GM18520 (cell line): ENCODE measurements around the gene ZFYVE26.

Experiments
- ATAC-seq: cut with Tn5 transposase; IDR thresholded peaks from one replicate; pipeline ENCODE4 v1.9.1; 2021; ENCODE audit not compliant: unreplicated experiment

The ZFYVE26 gene

DNA sequence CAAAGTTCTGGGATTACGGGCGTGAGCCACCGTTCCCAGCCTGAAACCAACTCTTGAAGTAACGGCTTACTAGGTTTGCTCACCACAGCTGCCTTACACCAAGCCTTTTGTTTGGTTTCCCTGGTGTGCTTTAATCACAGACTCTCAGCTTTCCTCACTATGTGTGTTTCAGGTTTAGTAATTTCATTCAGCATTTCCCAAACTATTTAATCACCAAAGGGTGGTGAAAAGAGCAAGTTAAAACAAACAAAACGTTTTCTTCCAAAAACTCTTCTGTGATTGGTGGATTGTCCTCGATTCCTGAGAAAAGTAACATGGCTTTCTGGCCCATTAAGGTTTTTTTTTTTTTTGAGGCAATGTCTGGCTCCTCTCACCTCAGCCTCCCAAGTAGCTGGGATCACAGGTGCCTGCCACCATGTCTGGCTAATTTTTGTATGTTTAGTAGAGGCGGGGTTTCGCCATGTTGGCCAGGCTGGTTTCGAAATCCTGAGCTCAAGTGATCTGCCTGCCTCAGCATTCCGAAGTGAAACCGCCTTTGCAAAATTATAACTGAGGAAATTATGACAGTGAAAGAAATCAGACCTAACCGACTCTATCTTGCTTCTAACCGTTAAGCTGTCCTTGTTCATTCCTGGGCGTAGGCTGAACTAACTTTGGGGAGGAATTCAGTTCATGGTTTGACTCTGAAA is 1.5 kb upstream of the ZFYVE26 start:
- no peak for ATAC-seq

DNA sequence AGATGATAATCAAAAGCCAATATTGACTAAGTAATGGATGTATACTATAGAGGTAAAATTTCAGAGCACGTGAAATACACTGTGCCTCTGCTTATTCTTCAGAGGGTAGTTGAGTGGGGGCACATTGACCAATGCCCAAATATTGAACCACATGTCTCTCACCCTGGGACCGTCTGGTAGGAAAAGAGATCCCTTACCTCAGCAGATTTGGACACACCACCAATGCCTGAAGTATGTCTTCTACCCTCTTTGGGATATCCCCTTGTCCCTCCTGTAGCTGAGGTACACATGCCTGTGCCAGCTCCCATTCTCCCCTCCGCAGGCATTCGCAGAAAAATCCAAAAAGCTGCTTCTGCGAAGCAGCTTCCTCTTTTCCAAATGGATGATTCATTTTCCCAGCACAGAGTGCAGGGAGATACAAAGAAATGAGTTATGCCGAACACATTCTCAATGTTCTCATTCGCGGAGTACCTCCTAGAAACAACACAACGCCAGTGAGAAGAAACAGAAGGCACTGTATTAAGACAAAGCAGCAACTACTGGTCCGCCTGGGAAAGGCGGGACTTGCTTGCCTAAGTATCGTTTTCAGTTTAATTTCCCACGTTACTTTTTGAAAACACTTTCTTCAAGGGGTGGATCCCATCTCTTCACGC is 691 bp downstream of the ZFYVE26 start:
- ATAC-seq = no peak

DNA sequence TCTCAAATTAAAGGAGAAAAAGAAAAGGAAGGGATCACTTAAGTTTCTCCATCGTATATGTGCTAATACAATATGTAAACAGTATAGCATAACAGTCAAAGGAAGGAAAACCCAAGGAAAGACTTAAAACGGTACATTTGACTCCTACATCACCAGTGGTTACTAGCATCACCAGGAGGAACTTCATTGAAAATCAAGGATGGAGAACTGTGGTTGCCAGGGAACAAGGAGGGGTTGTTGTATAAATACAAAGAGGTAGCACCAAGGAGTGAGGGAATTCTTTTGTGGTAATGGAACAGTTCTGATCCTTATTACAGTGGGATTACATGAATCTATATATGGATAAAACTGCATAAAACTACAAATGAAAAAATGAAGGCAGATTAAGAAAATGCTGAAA is 1.6 kb downstream of the ZFYVE26 start:
- no peak for ATAC-seq

DNA sequence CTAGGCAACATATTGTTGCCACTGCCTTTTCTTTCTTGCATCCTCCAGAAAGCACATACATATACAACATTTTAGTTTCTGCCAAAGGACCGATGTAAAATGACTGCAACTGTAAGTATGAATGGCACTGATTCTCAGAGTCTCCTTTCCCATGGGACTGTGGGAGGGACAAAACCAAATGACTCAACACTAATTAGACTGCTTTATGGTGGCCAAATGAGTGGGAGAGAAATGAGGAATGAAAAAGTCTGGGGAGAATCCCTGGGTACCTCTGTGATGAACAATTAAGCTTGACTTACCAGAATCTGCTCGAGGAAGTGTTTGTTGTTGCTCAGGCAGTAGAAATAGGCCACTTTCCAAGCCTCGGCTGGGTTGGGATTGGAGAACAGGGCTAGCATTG is 10.1 kb downstream of the ZFYVE26 start:
- no peak for ATAC-seq

DNA sequence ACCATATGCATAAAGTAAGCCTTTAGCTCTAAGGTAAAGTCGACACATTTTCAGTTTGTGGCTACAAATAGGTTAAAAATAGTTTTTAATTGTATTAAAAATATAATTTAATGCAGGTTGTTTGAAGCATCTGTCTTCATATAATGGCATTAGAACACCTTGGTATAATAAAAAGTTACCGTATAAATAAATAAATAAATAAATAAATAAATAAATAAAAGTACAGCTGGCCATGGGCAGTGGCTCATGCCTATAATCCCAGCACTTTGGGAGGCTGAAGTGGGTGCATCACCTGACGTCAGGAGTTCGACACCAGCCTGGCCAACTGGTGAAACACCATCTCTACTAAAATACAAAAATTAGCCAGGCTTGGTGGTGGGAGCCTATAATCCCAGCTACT is 15.6 kb downstream of the ZFYVE26 start:
- no peak for ATAC-seq

DNA sequence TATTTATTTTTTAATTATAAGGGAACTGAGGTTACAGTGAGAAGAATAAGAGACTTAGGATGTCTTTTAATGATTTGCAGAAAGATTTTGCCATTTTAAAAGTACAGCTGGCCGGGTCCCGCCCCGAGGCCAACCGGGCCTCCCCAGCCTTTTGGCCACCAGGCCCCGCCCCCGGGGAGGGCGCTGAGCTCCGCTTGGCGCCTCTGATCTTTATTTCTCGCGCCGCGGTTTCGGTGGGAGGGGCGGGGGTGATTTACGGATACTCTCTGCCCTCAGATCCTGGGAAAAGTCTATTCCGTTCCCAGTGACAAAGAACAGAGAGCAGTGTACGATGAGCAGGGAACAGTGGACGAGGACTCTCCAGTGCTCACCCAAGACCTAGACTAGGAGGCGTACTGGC is 17.7 kb downstream of the ZFYVE26 start:
- ATAC-seq = no peak

DNA sequence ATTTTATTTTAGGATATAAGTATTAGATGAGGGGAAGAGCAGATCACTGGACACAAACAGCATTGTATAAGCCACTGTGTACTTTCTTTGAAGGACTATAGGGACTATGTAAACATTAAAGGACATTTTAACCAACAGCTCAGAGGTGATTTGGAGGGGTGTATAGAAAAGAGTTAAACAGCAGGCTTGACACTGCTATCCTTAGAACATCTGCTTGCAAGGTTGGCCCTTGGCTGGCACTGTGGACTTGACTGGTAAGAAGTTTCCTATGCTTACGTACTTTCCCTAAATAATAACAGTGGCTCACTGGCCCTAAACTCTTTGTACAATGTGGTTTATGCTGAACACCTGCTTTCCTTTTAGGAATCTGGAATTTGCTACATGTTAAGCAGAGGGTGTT is 28.7 kb downstream of the ZFYVE26 start:
- ATAC-seq = no peak

DNA sequence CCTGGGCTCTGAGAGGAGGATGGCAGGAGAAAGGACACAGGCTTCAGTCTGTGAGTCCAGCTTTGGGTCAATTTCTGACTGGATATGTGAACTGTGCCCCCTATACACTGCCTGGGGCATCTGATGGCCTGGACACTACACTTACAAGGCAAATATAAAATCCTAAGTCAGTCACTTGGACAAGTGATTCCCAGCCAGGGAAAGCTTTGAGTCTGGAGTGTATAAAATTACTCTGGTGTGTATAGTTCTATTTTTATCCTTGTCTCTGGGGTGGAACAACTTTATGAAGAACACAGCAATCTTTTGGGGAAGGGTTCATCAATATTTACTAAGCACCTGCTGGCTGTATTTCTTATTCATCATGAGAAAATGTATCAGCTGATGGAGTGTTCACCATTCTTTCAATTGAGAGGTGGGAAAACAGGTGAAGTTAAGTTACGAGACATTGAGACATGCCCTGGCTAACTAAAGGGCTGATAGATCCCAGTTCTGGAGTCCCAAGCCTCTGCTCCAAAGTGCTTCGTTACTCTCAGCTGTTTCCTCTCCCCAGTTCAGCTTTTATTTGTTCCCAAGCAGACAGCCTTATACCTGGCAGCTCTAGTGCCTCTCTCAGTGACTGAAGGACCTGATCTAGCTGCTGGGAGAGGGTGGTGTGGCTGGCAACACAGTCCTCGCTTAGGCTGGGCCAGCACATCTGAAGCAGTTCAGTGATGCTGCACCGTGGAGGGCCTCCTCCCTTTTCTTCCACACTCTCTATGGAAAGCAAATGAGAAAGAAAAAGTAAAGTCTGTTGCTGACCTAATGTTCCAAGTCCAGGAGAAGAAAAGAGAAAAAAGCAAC is 30.9 kb downstream of the ZFYVE26 start:
- ATAC-seq = no peak

DNA sequence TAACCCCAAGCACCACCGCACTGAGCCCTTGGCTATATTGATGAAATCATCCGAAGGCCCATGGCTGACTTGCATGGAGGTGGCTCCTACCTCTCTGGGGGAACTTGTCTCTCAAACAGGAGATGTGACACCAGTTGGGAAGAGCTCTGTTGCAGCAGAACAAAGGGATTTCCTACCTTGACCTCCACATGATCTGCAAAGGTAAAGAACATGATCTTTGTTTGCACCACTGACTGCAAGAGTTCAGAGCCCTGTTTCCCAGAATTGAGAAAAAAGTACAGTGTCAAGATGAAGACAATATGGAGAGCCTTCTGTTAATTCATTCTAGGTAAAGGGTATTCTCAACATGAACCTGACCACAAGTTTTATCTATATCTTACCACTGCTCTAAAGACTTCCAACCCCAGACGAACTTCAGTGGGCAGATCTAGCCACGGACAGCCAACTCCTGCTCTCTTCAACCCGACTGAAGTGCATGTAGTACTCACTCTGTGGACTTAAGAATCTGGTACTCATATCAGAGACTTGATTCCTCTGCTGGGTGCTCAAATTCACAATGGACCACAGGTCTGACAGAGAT is 32.1 kb downstream of the ZFYVE26 start:
- ATAC-seq = no peak

DNA sequence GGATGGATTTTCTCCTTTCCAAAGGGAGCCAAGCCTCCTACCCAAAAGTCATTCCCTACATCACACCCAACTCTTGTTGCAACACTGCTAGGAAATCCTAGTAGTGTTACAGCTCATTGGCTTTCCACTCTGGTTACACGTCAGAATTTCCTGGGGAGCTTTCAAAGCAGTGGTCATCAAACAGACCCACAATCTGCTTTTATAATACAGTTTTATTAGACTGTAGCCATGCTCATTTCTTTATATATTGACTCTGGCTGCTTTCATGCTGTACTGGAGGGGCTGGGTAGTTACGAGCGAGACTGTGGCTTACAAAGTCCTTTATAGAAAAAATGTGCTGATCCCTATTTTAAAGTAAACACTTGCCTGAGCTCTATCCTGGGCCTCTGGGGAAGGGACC is 34.3 kb downstream of the ZFYVE26 start:
- ATAC-seq = no peak

DNA sequence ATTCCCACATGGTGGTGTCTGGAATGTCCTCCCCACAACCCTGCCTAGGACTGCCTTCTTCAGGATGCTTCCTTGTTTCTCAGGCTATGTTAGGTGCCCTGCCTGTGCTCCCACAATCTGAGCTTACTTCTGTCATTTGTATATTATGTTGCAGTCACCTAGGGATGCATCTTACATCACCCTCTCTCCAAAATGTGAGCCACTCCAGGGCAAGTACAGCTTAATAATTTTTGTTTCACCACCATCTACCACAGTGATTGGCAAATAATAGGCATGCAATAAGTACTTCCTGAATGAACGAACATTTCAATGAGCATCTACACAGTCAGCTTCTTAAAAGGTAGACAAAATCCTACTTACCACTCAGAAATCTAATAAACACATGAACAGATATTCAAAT is 37.6 kb downstream of the ZFYVE26 start:
- no peak for ATAC-seq

DNA sequence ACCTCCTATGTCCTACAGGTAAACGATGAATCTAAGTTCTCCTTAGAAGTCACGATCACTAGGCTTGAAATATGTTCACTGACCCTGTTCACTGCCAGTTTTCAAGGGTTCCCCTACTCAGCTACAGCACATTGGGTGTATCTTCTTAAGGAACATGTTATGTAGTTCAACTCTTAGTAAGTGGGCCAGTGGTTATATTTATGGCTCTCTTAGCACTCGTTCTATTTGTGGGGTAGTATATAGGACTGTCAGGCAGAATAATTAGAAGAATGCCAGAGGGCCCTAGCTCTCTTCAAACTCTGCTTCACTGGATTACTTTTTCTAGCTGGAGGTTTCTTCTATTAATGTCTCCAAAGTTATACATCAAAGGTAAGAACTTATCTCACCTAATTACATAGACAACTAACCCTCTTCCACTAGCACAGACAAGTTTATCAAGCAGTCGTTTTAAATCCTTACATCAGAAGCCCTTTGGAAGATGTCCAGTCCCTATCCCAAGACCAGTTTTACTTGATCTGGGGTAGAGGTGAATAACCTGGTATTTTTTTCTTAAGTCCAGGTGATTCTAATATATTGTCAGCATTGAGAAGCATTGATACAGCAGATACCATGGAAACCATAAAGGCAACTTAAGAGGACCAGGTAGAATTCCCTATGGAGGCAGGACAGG is 39.6 kb downstream of the ZFYVE26 start:
- no peak for ATAC-seq

DNA sequence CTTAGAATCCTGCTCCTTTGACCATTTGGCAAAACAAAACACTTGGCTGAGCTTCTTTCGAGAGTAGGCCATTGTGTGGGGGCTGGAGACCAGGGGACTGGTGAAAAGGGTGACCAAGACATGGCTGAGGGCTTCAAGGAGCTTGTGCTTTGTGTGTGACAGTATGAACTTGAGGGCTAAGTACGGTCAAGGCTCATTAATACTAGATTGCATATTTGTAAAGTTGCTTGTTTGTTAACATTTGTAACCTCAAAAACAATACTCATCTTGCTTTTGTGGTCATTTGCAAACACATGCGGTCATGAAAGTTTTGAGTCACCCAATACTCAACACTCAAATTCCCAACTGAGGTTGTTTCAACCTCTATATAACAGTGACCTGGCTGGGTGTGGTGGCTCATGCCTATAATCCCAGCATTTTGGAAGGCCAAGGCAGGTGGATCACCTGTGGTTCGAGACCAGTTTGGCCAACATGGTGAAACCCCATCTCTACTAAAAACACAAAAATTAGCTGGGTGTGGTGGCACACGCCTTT is 42.5 kb downstream of the ZFYVE26 start:
- no peak for ATAC-seq

DNA sequence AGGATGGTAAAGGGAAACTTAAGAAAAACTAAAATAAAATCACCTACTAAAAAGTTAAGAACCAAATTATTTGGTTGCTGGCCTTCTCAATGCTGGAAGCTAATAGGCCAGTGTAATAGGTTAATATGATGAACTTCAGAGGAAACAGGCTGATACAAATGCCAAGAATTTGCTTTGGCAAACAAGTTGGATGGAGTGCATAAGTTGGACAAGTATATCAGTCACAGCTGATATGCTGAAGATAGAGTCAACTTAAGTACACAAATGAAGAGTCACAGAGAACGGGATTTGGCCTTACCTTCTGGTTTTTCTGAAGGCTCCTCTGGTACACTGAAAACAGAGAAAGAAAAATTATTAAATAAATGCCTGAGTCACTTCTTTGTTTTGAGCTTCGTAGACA is 48.2 kb downstream of the ZFYVE26 start:
- ATAC-seq = no peak

DNA sequence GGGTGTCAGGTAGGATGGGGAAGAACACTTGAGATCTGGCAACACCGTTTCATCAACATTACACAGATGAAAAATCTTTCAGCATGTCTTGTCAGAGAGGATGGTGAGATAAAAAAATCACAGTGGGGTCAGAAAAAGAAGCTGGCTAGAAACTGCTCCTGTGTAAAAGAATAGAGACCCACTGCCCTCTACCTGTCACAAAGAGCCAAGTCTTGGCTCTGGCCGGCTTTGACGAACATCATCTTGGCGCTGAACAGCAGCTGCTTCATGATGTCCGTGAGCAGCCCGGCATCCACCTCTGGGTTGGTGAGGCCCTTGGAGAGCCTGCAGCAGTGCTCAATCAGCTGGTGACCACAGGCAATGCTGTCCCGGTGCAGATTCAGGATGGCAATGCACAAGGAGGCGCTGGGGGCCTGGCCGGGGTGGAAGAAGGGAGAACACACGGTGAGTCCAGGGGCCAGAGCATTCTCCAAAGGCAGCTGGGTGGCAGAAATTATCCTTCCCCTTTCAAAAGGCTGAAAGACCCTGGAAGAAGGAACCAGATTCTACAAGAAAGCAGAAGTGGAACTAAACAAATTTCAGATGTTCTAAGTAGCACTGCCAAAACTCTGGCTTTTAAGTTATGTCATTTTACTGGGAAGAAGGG is 50.2 kb downstream of the ZFYVE26 start:
- no peak for ATAC-seq

DNA sequence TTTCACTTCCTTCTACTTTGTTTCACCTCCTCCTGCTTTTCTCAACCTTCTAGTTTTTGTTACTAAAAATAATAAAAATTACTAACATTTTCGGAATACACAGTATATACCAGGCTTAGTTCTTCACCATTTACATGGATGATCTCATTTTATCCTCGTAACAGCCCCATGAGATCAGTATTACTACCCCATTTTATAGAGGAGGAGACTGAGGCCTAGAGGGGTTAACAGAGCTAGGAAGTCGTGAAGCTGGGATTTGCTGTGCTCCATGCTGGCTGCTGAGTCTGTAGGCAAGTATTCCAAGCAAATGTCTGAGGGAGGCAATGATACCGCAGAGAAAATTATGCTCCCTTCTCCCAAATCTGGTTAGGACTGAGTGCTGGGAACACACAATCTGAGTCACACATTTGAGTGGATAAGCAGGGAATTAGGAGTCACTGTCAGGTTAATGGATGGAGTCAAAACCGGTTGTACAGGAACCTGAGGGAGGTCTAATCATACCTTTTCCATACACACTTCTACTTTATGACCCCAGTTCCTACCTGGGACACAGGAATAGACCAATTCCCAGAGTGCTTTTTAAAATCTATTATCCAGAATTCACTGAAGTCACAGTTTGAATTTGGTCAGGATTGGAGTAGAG is 51.1 kb downstream of the ZFYVE26 start:
- no peak for ATAC-seq

DNA sequence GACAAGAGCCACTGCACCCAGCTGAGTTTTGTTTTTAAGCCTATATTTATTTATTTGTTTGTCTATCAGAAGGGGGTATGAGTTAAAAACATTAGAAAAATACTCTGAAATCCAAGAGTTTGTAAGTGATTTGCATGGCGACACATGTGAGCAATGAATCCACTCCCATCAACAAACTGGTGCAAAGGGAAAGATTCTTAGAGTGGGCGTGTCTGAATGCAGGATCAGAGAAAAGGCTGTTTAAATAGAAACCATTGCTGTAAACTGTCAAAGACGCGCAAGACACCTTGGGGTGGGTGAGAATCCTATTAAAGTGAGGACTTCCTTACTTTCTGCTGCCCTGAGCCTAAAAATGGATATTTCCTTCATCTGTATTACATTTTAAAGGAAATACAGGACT is 51.9 kb downstream of the ZFYVE26 start:
- ATAC-seq = no peak

DNA sequence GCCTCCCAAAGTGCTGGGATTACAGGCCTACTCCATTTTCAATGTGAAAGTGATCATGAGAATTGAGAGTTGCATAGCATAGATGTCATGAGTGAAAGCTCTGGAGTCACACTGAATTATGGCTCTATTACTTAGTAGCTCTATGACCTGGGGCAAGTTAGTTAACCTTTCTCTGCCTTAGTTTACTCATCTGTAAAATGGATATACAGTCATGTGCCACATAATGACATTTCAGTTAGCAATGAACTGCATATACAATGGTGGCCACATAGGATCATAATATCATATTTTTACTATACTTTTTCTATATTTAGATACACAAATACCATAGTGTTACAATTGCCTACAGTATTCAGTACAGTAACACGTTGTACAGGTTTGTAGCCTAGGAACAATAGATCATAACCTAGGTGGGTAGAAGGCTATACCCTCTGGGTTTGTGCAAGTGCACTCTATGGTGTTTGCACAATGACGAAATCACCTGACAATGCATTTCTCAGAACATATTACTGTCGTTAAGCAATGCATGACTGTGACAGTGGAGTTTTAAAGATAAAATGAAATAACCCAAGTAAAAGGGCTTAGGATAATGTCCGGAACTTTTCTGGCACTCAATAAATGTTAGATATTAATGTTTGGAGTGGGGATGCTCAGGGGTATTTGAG is 53.1 kb downstream of the ZFYVE26 start:
- no peak for ATAC-seq

DNA sequence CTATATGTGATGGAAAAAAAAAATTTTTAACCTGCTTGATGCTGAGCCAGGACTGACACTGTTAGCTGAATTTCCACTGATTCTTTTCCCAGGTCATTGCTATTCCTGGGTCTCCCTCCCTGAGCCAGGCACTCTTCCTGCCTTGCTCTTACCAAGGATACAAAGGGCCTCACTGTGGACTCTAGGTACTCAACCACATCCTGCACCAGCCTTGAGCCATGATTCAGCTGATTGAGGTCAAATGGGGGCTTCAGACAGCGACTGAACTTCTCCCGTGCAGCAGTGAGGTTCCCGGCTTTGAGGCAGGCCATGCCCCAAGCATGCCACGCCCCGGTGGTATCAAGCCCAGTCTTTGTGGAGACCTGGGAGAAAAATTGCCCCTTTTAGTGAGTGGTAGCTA is 54.3 kb downstream of the ZFYVE26 start:
- no peak for ATAC-seq
